HG03045 (cell line): Measurements from ENCODE around the gene CSGALNACT2.
"Not testable (repeated sequence)": the region's sequence is repeated elsewhere in the genome, so short reads cannot be mapped to it uniquely, and the experiment has no call there.

ENCODE experiments used
- ATAC-seq: cut with Tn5 transposase; IDR thresholded peaks from one replicate; pipeline ENCODE4 v1.9.1; 2021; ENCODE audit warnings: mild to moderate bottlenecking, moderate library complexity; ENCODE audit not compliant: unreplicated experiment

CSGALNACT2 gene

GRCh38 chr10:43176271-43176670 lies 38.0 kb downstream of the CSGALNACT2 start:
- no peak for ATAC-seq

- no peak for ATAC-seq
Observed at GRCh38 chr10:43177595-43177994, 39.4 kb downstream of the CSGALNACT2 start.

GRCh38 chr10:43181146-43181545 lies 42.9 kb downstream of the CSGALNACT2 start:
- no peak for ATAC-seq

GRCh38 chr10:43183764-43184163 lies 45.5 kb downstream of the CSGALNACT2 start:
- ATAC-seq: not testable (repeated sequence)

GRCh38 chr10:43186150-43186549 lies 47.9 kb downstream of the CSGALNACT2 start:
- ATAC-seq: no peak

GRCh38 chr10:43187213-43187612 lies 49.0 kb downstream of the CSGALNACT2 start:
- no peak for ATAC-seq

GRCh38 chr10:43188702-43189101 lies 50.5 kb downstream of the CSGALNACT2 start:
- no peak for ATAC-seq

GRCh38 chr10:43190289-43190688 lies 52.0 kb downstream of the CSGALNACT2 start:
- no peak for ATAC-seq

- no peak for ATAC-seq
Observed at GRCh38 chr10:43190775-43191174, 52.5 kb downstream of the CSGALNACT2 start.

- ATAC-seq: no peak
Observed at GRCh38 chr10:43192884-43193283, 54.6 kb downstream of the CSGALNACT2 start.

- no peak for ATAC-seq
Observed at GRCh38 chr10:43193496-43194080, 55.3 kb downstream of the CSGALNACT2 start.

- no peak for ATAC-seq
Observed at GRCh38 chr10:43194266-43194665, 56.0 kb downstream of the CSGALNACT2 start.

- ATAC-seq: no peak
Observed at GRCh38 chr10:43194859-43195258, 56.6 kb downstream of the CSGALNACT2 start.

- no peak for ATAC-seq
Observed at GRCh38 chr10:43195557-43195956, 57.3 kb downstream of the CSGALNACT2 start.

- no peak for ATAC-seq
Observed at GRCh38 chr10:43196131-43196980, 58.1 kb downstream of the CSGALNACT2 start.

- no peak for ATAC-seq
Observed at GRCh38 chr10:43196981-43197833, 59.0 kb downstream of the CSGALNACT2 start.

GRCh38 chr10:43197834-43198681 lies 59.8 kb downstream of the CSGALNACT2 start:
- ATAC-seq: no peak

- ATAC-seq: no peak
Observed at GRCh38 chr10:43198682-43199005, 60.4 kb downstream of the CSGALNACT2 start.

- no peak for ATAC-seq
Observed at GRCh38 chr10:43199088-43199683, 60.9 kb downstream of the CSGALNACT2 start.
